GM12891 (cell line): ENCODE results near the gene NRTN.

Experiments used
- POLR2A ChIP-seq: IDR thresholded peaks from 2 replicates; pipeline ENCODE4 v1.6.1; 2011; ENCODE audit warnings: low read depth, low read length, control low read depth
- POLR2AphosphoS5 ChIP-seq: IDR thresholded peaks from 2 replicates; pipeline ENCODE4 v1.6.1; 2011; ENCODE audit warnings: low read depth, low read length, control low read depth
- SPI1 ChIP-seq: IDR thresholded peaks from 2 replicates; pipeline ENCODE4 v1.6.1; 2011; ENCODE audit warnings: low read depth, low read length, control low read depth
- TAF1 ChIP-seq: IDR thresholded peaks from 2 replicates; pipeline ENCODE4 v1.6.1; 2011; ENCODE audit warnings: low read depth, low read length, control low read depth

GRCh38 chr19:5838353-5839064 is 33.6 kb downstream of the NRTN start:
- TF ChIP-seq POLR2AphosphoS5 (no peak), POLR2A (no peak), TAF1 (no peak), SPI1 (0 out of 2 replicates have a peak, but pooled peaks have one; percentile 5)
